ENCODE measurements around the gene MAP4K1.

The MAP4K1 gene

GRCh38 chr19:38543286-38543806 lies 74.4 kb downstream of the MAP4K1 start:
- TF ChIP-seq FOXP2 (optimal IDR thresholded peaks at IDR 0.05; ENCODE audit: borderline replicate concordance, extremely low read depth, extremely low read length, insufficient read depth) (no peak), TAF1 (IDR thresholded peaks at IDR 0.05; ENCODE audit: borderline replicate concordance, insufficient read depth, low read length) (no peak), SIN3A (IDR thresholded peaks at IDR 0.05; ENCODE audit: borderline replicate concordance, insufficient read depth, low read length) (no peak), REST (IDR thresholded peaks at IDR 0.05; ENCODE audit: insufficient read depth in 1 of 2, low read depth in 2 of 2, low read length in 2 of 2) (no peak), POLR2AphosphoS5 (IDR thresholded peaks at IDR 0.05; ENCODE audit: low read depth, low read length) (no peak)

- TF ChIP-seq SIN3A (IDR thresholded peaks at IDR 0.05; ENCODE audit: borderline replicate concordance, insufficient read depth, low read length), result no peak
- no peak for TF ChIP-seq FOXP2 (optimal IDR thresholded peaks at IDR 0.05; ENCODE audit: borderline replicate concordance, extremely low read depth, extremely low read length, insufficient read depth)
- no peak for TF ChIP-seq REST (IDR thresholded peaks at IDR 0.05; ENCODE audit: insufficient read depth in 1 of 2, low read depth in 2 of 2, low read length in 2 of 2)
- TF ChIP-seq POLR2AphosphoS5 (IDR thresholded peaks at IDR 0.05; ENCODE audit: low read depth, low read length), result no peak
- no peak for TF ChIP-seq TAF1 (IDR thresholded peaks at IDR 0.05; ENCODE audit: borderline replicate concordance, insufficient read depth, low read length)
Observed at GRCh38 chr19:38542040-38542439, 75.7 kb downstream of the MAP4K1 start.

GRCh38 chr19:38539751-38540150 lies 78.0 kb downstream of the MAP4K1 start:
- TF ChIP-seq REST (IDR thresholded peaks at IDR 0.05; ENCODE audit: insufficient read depth in 1 of 2, low read depth in 2 of 2, low read length in 2 of 2) (no peak), POLR2AphosphoS5 (IDR thresholded peaks at IDR 0.05; ENCODE audit: low read depth, low read length) (no peak), TAF1 (IDR thresholded peaks at IDR 0.05; ENCODE audit: borderline replicate concordance, insufficient read depth, low read length) (no peak), SIN3A (IDR thresholded peaks at IDR 0.05; ENCODE audit: borderline replicate concordance, insufficient read depth, low read length) (no peak), FOXP2 (optimal IDR thresholded peaks at IDR 0.05; ENCODE audit: borderline replicate concordance, extremely low read depth, extremely low read length, insufficient read depth) (no peak)

GRCh38 chr19:38538793-38539528 lies 78.8 kb downstream of the MAP4K1 start:
- TF ChIP-seq REST (IDR thresholded peaks at IDR 0.05; ENCODE audit: insufficient read depth in 1 of 2, low read depth in 2 of 2, low read length in 2 of 2) (no peak), FOXP2 (optimal IDR thresholded peaks at IDR 0.05; ENCODE audit: borderline replicate concordance, extremely low read depth, extremely low read length, insufficient read depth) (no peak), TAF1 (IDR thresholded peaks at IDR 0.05; ENCODE audit: borderline replicate concordance, insufficient read depth, low read length) (no peak), SIN3A (IDR thresholded peaks at IDR 0.05; ENCODE audit: borderline replicate concordance, insufficient read depth, low read length) (no peak), POLR2AphosphoS5 (IDR thresholded peaks at IDR 0.05; ENCODE audit: low read depth, low read length) (no peak)

All from PFSK-1 (cell line).